C4-2B (cell line): ENCODE results near the gene ZNF57.

Experiments
- CTCF ChIP-seq: fragments of 450-650 bp; conservative IDR thresholded peaks from 2 replicates; pipeline ENCODE4 v1.5.1; 2017; ENCODE audit warnings: mild to moderate bottlenecking
- ZFX ChIP-seq: fragments of 450-650 bp; IDR thresholded peaks from 2 replicates; pipeline ENCODE4 v1.6.1; 2017

- TF ChIP-seq CTCF (no peak), ZFX (no peak)
These were observed 11.6 kb downstream of the ZNF57 start for GRCh38 chr19:2912306-2912705.
